Activated T-cell treated with anti-CD3 and anti-CD28 coated beads, Interleukin-2, amount 50 U/mL, for 24 hours (primary cell): ENCODE measurements around the gene RABGGTB.
"Not testable (repeated sequence)": the region's sequence is repeated elsewhere in the genome, so short reads cannot be mapped to it uniquely, and the experiment has no call there.

Experiments
- DNase-seq: peaks from one replicate; pipeline ENCODE4 v3.0.0-alpha.2; 2020
- H3K27ac Mint-ChIP-seq: 2 replicates; pipeline ENCODE4 v1.8.0; 2020; ENCODE audit warnings: mild to moderate bottlenecking, mixed read lengths
- H3K27me3 Mint-ChIP-seq: 2 replicates; pipeline ENCODE4 v1.8.0; 2020; ENCODE audit warnings: mixed read lengths
- H3K36me3 Mint-ChIP-seq: 2 replicates; pipeline ENCODE4 v1.8.0; 2020; ENCODE audit warnings: low read depth, mixed read lengths
- H3K4me1 Mint-ChIP-seq: 2 replicates; pipeline ENCODE4 v1.8.0; 2020; ENCODE audit warnings: low read depth, mixed read lengths
- H3K4me3 Mint-ChIP-seq: 2 replicates; pipeline ENCODE4 v1.8.0; 2020; ENCODE audit warnings: mild to moderate bottlenecking, moderate library complexity, mixed read lengths
- H3K9me3 Mint-ChIP-seq: 2 replicates; pipeline ENCODE4 v1.8.0; 2020; ENCODE audit warnings: mixed read lengths

The RABGGTB gene

GRCh38 chr1:75785983-75786853 lies at the start of gene RABGGTB:
Gene RABGGTB (plus strand): TSS chr1:75786256. CDS start chr1:75786272, 16 bp downstream.
- peak within 1 kb of the TSS; percentile 97 for H3K4me3 Mint-ChIP-seq
- H3K36me3 Mint-ChIP-seq, result peaks cover 58% of the 10 kb centered on the region
- H3K9me3 Mint-ChIP-seq, result no peaks in the 10 kb centered on the region
- no peaks in the 10 kb centered on the region for H3K27me3 Mint-ChIP-seq
- H3K27ac Mint-ChIP-seq, result peak within 1 kb of the TSS; percentile 99
- DNase-seq, result peak; percentile 97
- peaks cover 29% of the 10 kb centered on the region for H3K4me1 Mint-ChIP-seq

- Mint-ChIP-seq H3K27me3 (no peaks in the 10 kb centered on the region), H3K4me1 (peaks cover 2% of the 10 kb centered on the region), H3K36me3 (peaks cover 86% of the 10 kb centered on the region), H3K27ac (no peak overlapping the region), H3K4me3 (no peak overlapping the region), H3K9me3 (no peaks in the 10 kb centered on the region)
- no peak for DNase-seq
Measured at GRCh38 chr1:75742047-75742625, 43.9 kb upstream of the RABGGTB start.

GRCh38 chr1:75745276-75745675 lies 40.8 kb upstream of the RABGGTB start:
- H3K36me3 Mint-ChIP-seq, result peaks cover 78% of the 10 kb centered on the region
- no peak overlapping the region for H3K4me3 Mint-ChIP-seq
- H3K27ac Mint-ChIP-seq, result no peak overlapping the region
- H3K27me3 Mint-ChIP-seq, result no peaks in the 10 kb centered on the region
- H3K9me3 Mint-ChIP-seq, result no peaks in the 10 kb centered on the region
- DNase-seq, result no peak
- H3K4me1 Mint-ChIP-seq, result peaks cover 2% of the 10 kb centered on the region

- not testable (repeated sequence) for H3K27me3 Mint-ChIP-seq, H3K4me3 Mint-ChIP-seq, H3K27ac Mint-ChIP-seq, H3K4me1 Mint-ChIP-seq, H3K9me3 Mint-ChIP-seq, DNase-seq
- H3K36me3 Mint-ChIP-seq, result peaks cover 81% of the 10 kb centered on the region
Measured at GRCh38 chr1:75757210-75757609, 28.8 kb upstream of the RABGGTB start.

DNA sequence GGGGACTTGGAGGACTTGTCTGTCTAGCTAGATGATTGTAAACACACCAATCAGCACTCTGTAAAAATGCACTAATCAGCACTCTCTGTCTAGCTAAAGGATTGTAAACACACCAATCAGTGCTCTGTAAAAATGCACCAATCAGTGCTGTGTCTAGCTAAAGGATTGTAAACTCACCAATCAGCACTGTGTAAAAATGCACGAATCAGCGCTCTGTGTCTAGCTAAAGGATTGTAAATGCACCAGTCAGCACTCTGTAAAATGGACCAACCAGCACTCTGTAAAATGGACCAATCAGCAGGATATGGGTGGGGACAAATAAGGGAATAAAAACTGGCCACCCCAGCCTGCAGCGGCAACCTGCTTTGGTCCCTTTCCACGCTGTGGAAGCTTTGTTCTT lies 27.5 kb upstream of the RABGGTB start:
- H3K9me3 Mint-ChIP-seq, H3K4me3 Mint-ChIP-seq, H3K27ac Mint-ChIP-seq, H3K4me1 Mint-ChIP-seq, H3K27me3 Mint-ChIP-seq, DNase-seq: not testable (repeated sequence)
- H3K36me3 Mint-ChIP-seq, result peaks cover 76% of the 10 kb centered on the region

DNA sequence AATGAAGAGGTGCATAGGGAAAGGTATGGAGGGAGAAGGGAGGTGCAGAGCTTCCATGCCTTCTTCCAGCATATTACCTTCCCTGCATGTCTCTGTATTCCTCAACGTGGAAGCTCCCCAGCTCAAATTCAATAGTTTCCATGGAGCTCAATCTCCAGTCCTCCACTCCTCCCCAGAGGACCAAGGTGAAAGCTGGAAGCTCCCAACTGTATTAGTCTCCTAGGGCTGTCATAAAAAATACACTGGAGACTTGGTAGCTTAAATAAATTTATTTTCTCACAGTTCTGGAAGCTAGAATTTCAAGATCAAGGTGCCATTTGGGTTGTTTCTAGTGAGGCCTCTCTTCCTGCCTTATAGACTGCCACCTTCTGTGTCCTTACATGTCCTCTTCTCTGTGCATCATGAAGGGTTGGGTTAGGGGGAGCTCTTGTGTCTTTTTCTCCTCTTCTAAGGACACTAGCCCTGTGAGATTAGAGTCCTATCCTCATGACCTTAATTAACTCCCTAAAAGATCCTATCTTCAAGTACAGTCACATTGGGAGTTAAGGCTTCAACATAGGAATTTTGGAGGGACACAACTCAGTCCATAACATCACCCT lies 21.9 kb upstream of the RABGGTB start:
- Mint-ChIP-seq H3K27me3 (no peaks in the 10 kb centered on the region), H3K36me3 (peaks cover 31% of the 10 kb centered on the region), H3K4me3 (no peak overlapping the region), H3K4me1 (peaks cover 4% of the 10 kb centered on the region), H3K9me3 (no peaks in the 10 kb centered on the region), H3K27ac (no peak overlapping the region)
- DNase-seq, result no peak

DNA sequence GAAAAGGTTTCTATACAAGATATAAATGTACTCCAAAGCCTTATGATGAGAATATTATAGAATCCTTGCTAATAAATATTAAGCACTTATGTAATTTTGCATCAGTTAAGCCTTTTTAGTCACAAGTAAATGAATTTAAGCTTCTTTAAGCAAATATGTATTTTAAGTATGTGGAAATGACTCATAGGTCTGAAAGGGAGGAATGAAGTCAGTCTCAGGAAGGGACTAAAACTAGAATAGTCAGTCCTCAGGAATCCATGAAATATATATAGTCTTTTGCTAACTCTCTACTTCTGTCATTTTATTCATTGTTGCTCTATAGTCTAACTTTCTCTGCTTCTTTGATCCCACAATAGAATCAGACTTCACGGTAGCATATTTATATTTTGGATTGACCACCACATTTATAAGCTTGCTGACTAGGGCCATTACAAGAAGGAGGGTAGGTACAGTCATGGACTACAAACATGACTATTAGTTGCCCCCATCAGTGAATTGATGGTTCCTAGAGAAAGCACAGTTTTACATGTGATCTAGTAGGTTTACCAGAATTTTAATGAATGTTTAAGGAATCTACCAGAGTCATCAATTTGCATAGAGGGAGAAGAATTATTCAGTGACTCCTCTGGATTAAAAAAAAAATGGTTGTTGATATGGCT lies 20.2 kb upstream of the RABGGTB start:
- H3K27ac Mint-ChIP-seq, result no peak overlapping the region
- DNase-seq, result no peak
- no peaks in the 10 kb centered on the region for H3K27me3 Mint-ChIP-seq
- H3K4me1 Mint-ChIP-seq, result peaks cover 4% of the 10 kb centered on the region
- no peak overlapping the region for H3K4me3 Mint-ChIP-seq
- peaks cover 24% of the 10 kb centered on the region for H3K36me3 Mint-ChIP-seq
- no peaks in the 10 kb centered on the region for H3K9me3 Mint-ChIP-seq

GRCh38 chr1:75768016-75768415 lies 18.0 kb upstream of the RABGGTB start:
- Mint-ChIP-seq H3K4me3 (no peak overlapping the region), H3K4me1 (peaks cover 4% of the 10 kb centered on the region), H3K36me3 (peaks cover 8% of the 10 kb centered on the region), H3K9me3 (no peaks in the 10 kb centered on the region), H3K27me3 (no peaks in the 10 kb centered on the region), H3K27ac (no peak overlapping the region)
- no peak for DNase-seq

- Mint-ChIP-seq H3K4me1 (peaks cover 2% of the 10 kb centered on the region), H3K9me3 (no peaks in the 10 kb centered on the region), H3K4me3 (no peak overlapping the region), H3K27me3 (peaks cover 3% of the 10 kb centered on the region), H3K36me3 (no peaks in the 10 kb centered on the region), H3K27ac (no peak overlapping the region)
- DNase-seq, result no peak
Measured at GRCh38 chr1:75770761-75771160, 15.3 kb upstream of the RABGGTB start.

DNA sequence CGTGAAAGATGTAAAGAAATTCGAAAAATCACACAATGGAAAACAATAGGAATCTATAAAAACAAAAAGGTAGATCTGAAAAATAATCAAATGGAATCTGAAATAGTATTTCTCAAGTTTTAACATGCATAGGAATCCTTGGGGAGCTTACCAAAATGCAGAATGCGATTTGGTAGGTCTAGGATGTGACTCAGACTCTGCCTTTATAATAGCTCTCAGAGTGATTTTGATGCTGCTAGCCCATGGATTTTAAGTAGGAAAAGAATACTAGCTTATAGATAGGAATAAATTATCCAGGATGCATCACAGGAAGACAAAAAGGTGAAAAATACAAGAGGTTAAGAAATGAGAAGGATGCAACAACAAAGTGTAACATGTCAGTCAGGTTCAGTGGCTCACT lies 14.1 kb upstream of the RABGGTB start:
- H3K9me3 Mint-ChIP-seq, result no peaks in the 10 kb centered on the region
- H3K4me3 Mint-ChIP-seq, result no peak overlapping the region
- H3K4me1 Mint-ChIP-seq, result no peaks in the 10 kb centered on the region
- no peaks in the 10 kb centered on the region for H3K36me3 Mint-ChIP-seq
- peaks cover 3% of the 10 kb centered on the region for H3K27me3 Mint-ChIP-seq
- DNase-seq, result no peak
- no peak overlapping the region for H3K27ac Mint-ChIP-seq

DNA sequence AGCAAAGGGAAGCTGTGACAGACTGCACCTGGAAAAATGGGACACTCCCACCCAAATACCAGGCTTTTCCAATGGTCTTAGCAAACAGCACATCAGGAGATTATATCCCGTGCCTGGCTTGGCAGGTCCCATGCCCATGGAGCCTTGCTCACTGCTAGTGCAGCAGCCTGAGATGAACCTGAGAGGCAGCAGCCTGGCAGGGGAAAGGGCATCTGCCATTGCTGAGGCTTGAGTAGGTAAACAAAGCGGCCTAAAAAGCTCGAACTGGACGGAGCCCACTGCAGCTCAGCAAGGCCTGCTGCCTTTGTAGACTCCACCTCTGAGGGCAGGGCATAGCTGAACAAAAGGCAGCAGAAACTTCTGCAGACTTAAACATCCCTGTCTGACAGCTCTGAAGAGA lies 8.2 kb upstream of the RABGGTB start:
- not testable (repeated sequence) for H3K4me3 Mint-ChIP-seq, H3K27ac Mint-ChIP-seq, H3K9me3 Mint-ChIP-seq, H3K4me1 Mint-ChIP-seq, H3K36me3 Mint-ChIP-seq, DNase-seq
- H3K27me3 Mint-ChIP-seq, result peaks cover 11% of the 10 kb centered on the region

DNA sequence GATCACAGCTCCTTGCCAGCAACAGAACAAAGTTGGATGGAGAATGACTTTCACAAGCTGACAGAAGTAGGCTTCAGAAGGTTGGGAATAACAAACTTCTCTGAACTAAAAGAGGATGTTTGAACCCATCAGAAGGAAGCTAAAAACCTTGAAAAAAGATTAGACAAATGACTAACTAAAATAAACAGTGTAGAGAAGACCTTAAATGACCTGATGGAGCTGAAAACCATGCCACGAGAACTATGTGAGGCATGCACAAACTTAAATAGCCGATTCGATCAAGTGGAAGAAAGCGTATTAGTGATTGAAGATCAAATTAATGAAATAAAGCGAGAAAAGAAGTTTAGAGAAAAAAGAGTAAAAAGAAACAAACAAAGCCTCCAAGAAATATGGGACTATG lies 7.4 kb upstream of the RABGGTB start:
- H3K4me1 Mint-ChIP-seq, H3K4me3 Mint-ChIP-seq, DNase-seq, H3K9me3 Mint-ChIP-seq, H3K27ac Mint-ChIP-seq, H3K36me3 Mint-ChIP-seq: not testable (repeated sequence)
- peaks cover 11% of the 10 kb centered on the region for H3K27me3 Mint-ChIP-seq

- H3K27me3 Mint-ChIP-seq, result peaks cover 11% of the 10 kb centered on the region
- not testable (repeated sequence) for H3K36me3 Mint-ChIP-seq, H3K9me3 Mint-ChIP-seq, DNase-seq, H3K4me3 Mint-ChIP-seq, H3K27ac Mint-ChIP-seq, H3K4me1 Mint-ChIP-seq
Measured at GRCh38 chr1:75780183-75780582, 5.9 kb upstream of the RABGGTB start.

DNA sequence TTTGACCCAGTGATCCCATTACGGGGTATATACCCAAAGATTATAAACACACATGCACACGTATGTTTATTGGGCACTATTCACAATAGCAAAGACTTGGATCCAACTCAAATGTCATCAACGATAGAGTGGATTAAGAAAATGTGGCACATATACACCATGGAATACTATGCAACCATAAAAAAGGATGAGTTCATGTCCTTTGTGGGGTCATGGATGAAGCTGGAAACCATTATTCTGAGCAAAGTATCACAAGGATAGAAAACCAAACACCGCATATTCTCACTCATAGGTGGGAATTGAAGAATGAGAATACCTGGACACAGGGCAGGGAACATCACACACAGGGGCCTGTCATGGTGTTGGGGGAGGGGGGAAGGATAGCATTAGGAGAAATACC lies 2.1 kb upstream of the RABGGTB start:
- not testable (repeated sequence) for H3K27me3 Mint-ChIP-seq, H3K4me3 Mint-ChIP-seq, H3K9me3 Mint-ChIP-seq, H3K27ac Mint-ChIP-seq, DNase-seq
- peaks cover 35% of the 10 kb centered on the region for H3K36me3 Mint-ChIP-seq
- H3K4me1 Mint-ChIP-seq, result peaks cover 11% of the 10 kb centered on the region
